ENCODE measurements around the gene ARAP1. TPM values are rescaled to one million over a fixed set of nuclear protein-coding genes. Genes with fewer than 3 reads are reported as not detected.

The ARAP1 gene
- total RNA-seq, 4 donors from 2014 or later: 18.3 to 52.0 (median 26.0) TPM

GRCh38 chr11:72669527-72669926 is 82.7 kb downstream of the ARAP1 start:
- intact Hi-C loops (cut with DNase I; ENCODE audit: low total_unique reads): no loop called here
- no peak for ATAC-seq
- in situ Hi-C loops (cut with MboI; ENCODE audit: low sequenced_read_pairs in 4 of 4): no loop called here

GRCh38 chr11:72668629-72669347 is 83.4 kb downstream of the ARAP1 start:
- peaks cover 9 to 15% (median 10%) of the 10 kb centered on the region in 3 donors for H3K27me3 ChIP-seq
- no peak for ATAC-seq
- intact Hi-C loops (cut with DNase I; ENCODE audit: low total_unique reads): no loop called here

More at GRCh38 chr11:72669527-72669926, 82.7 kb downstream of the ARAP1 start:
- Histone ChIP-seq H3K27ac (no peak overlapping the region), H3K4me1 (no peaks in the 10 kb centered on the region), H3K9me3 (no peaks in the 10 kb centered on the region), H3K27me3 (peaks cover 16 to 22% (median 16%) of the 10 kb centered on the region in 3 donors), H3K4me3 (no peak overlapping the region), H3K36me3 (no peaks in the 10 kb centered on the region)
- TF ChIP-seq CTCF (IDR thresholded peaks at IDR 0.05 in 4 of 5, conservative IDR thresholded peaks at IDR 0.05 in 1 of 5) (no peak), POLR2A (IDR thresholded peaks at IDR 0.05) (no peak)
- no peak for DNase-seq

GRCh38 chr11:72665911-72666472 is 86.2 kb downstream of the ARAP1 start:
- Histone ChIP-seq H3K4me1 (no peaks in the 10 kb centered on the region), H3K9me3 (no peaks in the 10 kb centered on the region), H3K4me3 (no peak overlapping the region), H3K36me3 (no peaks in the 10 kb centered on the region), H3K27ac (no peak overlapping the region), H3K27me3 (no peaks in the 10 kb centered on the region)
- ATAC-seq (no peak), DNase-seq (no peak)
- TF ChIP-seq CTCF (IDR thresholded peaks at IDR 0.05 in 4 of 5, conservative IDR thresholded peaks at IDR 0.05 in 1 of 5) (no peak), POLR2A (IDR thresholded peaks at IDR 0.05) (no peak)
- in situ Hi-C loops (cut with MboI; ENCODE audit: low sequenced_read_pairs in 4 of 4) (no loop called here), intact Hi-C loops (cut with DNase I; ENCODE audit: low total_unique reads) (no loop called here)

More at GRCh38 chr11:72668629-72669347, 83.4 kb downstream of the ARAP1 start:
- no peaks in the 10 kb centered on the region for H3K36me3 ChIP-seq
- no peak overlapping the region for H3K4me3 ChIP-seq
- no peak overlapping the region for H3K27ac ChIP-seq
- no peaks in the 10 kb centered on the region for H3K4me1 ChIP-seq
- no peak for DNase-seq
- TF ChIP-seq CTCF (IDR thresholded peaks at IDR 0.05 in 4 of 5, conservative IDR thresholded peaks at IDR 0.05 in 1 of 5) (no peak), POLR2A (IDR thresholded peaks at IDR 0.05) (no peak)
- no peaks in the 10 kb centered on the region for H3K9me3 ChIP-seq
- in situ Hi-C loops (cut with MboI; ENCODE audit: low sequenced_read_pairs in 4 of 4): no loop called here

DNA sequence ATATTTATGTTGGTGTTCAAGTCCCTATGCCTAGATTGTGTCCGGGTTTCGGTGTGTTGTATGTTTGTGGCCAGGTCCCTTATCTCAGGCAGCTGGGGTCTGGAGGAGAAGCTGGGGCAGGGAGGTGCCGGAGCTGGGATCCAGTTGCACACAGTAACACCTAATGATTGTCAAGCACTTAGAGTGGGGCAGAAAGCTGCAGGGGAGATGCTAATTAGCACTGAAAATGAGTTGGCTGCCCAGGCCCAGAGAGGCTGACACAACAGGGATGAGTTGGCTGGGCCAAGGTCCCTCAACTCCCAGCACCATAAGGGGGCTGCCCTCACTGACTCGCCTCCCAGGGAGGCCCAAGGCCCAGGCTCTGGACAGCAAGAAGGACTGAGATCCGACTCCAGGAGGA is 90.2 kb downstream of the ARAP1 start:
- TF ChIP-seq POLR2A (IDR thresholded peaks at IDR 0.05) (no peak), CTCF (IDR thresholded peaks at IDR 0.05 in 4 of 5, conservative IDR thresholded peaks at IDR 0.05 in 1 of 5) (no peak)
- DNase-seq (no peak), ATAC-seq (no peak)
- Histone ChIP-seq H3K4me3 (no peak overlapping the region), H3K27me3 (no peaks in the 10 kb centered on the region), H3K9me3 (no peaks in the 10 kb centered on the region), H3K4me1 (peaks cover 4% of the 10 kb centered on the region in 2 donors), H3K27ac (no peak overlapping the region), H3K36me3 (no peaks in the 10 kb centered on the region)
- intact Hi-C loops (cut with DNase I; ENCODE audit: low total_unique reads) (no loop called here), in situ Hi-C loops (cut with MboI; ENCODE audit: low sequenced_read_pairs in 4 of 4) (no loop called here)

All from gastrocnemius medialis (tissue), 4 donors.